Activated CD8-positive, alpha-beta memory T cell treated with anti-CD3 and anti-CD28 coated beads, Interleukin-2, amount 10 ng/mL, durations not matched to agents 7 days and 5 days (primary cell): ENCODE results near the gene PTPRE. TPM values are rescaled to one million over a fixed set of nuclear protein-coding genes. Genes with fewer than 3 reads are reported as not detected.
"Not testable (repeated sequence)": the region's sequence is repeated elsewhere in the genome, so short reads cannot be mapped to it uniquely, and the experiment has no call there.

Experiments
- ATAC-seq: fragments of 150-1000 bp; cut with Tn5 transposase; one replicate; pipeline ENCODE4 v1.10.0; 2021; ENCODE audit warnings: moderate library complexity
- CTCF ChIA-PET: fragments of 350-600 bp; sonication (Branson Sonifier 250); formaldehyde crosslinking; loops from one replicate; lab custom pipeline; 2021; ENCODE audit warnings: antibody characterized with exemption; lab: Charles Lee
- DNase-seq: peaks from one replicate; pipeline ENCODE4 v3.0.0-alpha.2; 2020
- H3K27ac Mint-ChIP-seq: one replicate; pipeline ENCODE4 v1.8.0; 2021; ENCODE audit warnings: mild to moderate bottlenecking, mixed read lengths
- H3K27me3 Mint-ChIP-seq: one replicate; pipeline ENCODE4 v1.8.0; 2021; ENCODE audit warnings: mixed read lengths
- H3K36me3 Mint-ChIP-seq: one replicate; pipeline ENCODE4 v1.8.0; 2021; ENCODE audit warnings: mild to moderate bottlenecking, mixed read lengths
- H3K4me1 Mint-ChIP-seq: one replicate; pipeline ENCODE4 v1.8.0; 2021; ENCODE audit warnings: mixed read lengths
- H3K4me3 Mint-ChIP-seq: one replicate; pipeline ENCODE4 v1.8.0; 2021; ENCODE audit warnings: mild to moderate bottlenecking, moderate library complexity, mixed read lengths
- H3K9me3 Mint-ChIP-seq: one replicate; pipeline ENCODE4 v1.8.0; 2022; ENCODE audit warnings: low read depth, mixed read lengths
- total RNA-seq, 2 experiments: library from RNA; stranded (reverse); gene quantifications; one replicate each; pipeline ENCODE4 v1.2.3, GENCODE V29; 2021

Gene PTPRE
- total RNA-seq, 2 experiments from 2014 or later = 16.5 to 27.1 TPM

DNA sequence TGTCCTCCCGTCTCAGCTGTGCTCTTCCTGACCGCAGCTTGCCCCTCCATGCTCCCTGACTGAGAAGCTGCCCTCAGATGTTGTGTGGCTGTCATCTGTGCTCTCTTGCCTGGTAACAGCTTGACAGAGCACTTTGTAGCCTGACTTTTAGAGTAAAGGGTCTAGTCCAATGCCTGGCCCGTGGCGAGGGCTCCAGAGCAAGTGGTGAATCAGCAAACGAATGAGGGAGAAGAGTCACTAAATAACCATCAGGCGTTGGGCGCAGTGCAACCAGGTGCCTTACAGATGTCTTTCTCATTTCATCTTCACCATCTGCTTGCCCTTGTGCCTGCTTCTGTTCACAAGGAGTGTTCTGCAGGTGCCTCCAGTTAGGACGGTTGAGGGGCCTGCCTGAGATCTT, 173.7 kb downstream of the PTPRE start:
- H3K27ac Mint-ChIP-seq = no peak overlapping the region
- H3K9me3 Mint-ChIP-seq = no peaks in the 10 kb centered on the region
- CTCF ChIA-PET = interaction anchor here (0.7 to 6.9 kb wide), 6 partner anchors 9 to 69 kb away, joined by 3 to 65 read pairs (median 4); no protein-coding TSS in a partner anchor
- DNase-seq = no peak
- peaks cover 10% of the 10 kb centered on the region for H3K36me3 Mint-ChIP-seq
- H3K4me3 Mint-ChIP-seq = no peak overlapping the region
- H3K27me3 Mint-ChIP-seq = no peaks in the 10 kb centered on the region
- no peak for ATAC-seq
- H3K4me1 Mint-ChIP-seq = no peaks in the 10 kb centered on the region

DNA sequence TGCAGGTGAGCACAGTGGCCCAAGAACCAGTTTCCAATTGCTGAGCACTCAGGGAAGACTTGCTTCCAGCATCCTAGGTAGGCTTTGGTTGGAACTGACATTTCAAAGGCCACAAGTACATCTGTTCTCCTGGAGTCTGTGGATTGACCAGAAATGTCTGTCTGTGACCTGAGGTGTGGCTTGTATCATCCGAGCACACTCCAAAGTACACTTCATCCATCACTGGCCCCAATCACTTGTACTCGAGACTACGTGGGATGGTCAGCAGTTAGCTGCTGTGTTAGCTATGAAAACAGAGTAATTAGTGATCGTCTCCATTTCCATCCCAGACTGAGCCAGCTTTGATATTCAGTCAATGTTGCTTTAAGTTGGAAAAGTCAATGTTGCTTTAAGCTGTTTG, 174.3 kb downstream of the PTPRE start:
- H3K36me3 Mint-ChIP-seq = peaks cover 8% of the 10 kb centered on the region
- no peaks in the 10 kb centered on the region for H3K9me3 Mint-ChIP-seq
- H3K4me1 Mint-ChIP-seq = no peaks in the 10 kb centered on the region
- no peak for DNase-seq
- no peak overlapping the region for H3K27ac Mint-ChIP-seq
- H3K4me3 Mint-ChIP-seq = no peak overlapping the region
- no peaks in the 10 kb centered on the region for H3K27me3 Mint-ChIP-seq
- no peak for ATAC-seq
- CTCF ChIA-PET = interaction anchor here (0.7 to 6.9 kb wide), 3 partner anchors 33 to 69 kb away, joined by 3 to 65 read pairs (median 4); no protein-coding TSS in a partner anchor

DNA sequence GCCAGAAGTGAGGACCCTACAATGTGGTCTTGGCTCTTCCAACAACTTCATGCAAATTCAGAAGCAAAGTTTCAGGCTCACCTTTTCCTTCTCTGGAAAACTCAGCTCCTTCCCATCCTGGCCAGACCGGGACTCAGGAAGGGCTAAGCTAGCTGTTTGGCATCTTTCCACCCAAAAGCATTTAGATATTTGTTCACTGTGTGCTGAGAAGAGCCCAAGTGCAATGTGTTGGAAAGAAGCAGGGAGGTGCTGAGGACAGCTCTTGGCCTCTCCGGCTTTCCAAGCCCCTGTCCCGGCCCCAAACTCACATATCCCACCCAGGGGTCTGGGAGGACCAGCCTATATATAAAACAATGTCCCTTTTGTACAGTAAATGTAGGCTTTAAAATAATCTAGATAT, 174.8 kb downstream of the PTPRE start:
- no peak for DNase-seq
- Mint-ChIP-seq H3K27ac (no peak overlapping the region), H3K4me3 (no peak overlapping the region), H3K36me3 (peaks cover 7% of the 10 kb centered on the region), H3K9me3 (no peaks in the 10 kb centered on the region), H3K4me1 (no peaks in the 10 kb centered on the region), H3K27me3 (no peaks in the 10 kb centered on the region)
- ATAC-seq = no peak
- CTCF ChIA-PET = interaction anchor here (0.7 to 6.9 kb wide), 4 partner anchors 33 to 70 kb away, joined by 3 to 65 read pairs (median 4); no protein-coding TSS in a partner anchor

DNA sequence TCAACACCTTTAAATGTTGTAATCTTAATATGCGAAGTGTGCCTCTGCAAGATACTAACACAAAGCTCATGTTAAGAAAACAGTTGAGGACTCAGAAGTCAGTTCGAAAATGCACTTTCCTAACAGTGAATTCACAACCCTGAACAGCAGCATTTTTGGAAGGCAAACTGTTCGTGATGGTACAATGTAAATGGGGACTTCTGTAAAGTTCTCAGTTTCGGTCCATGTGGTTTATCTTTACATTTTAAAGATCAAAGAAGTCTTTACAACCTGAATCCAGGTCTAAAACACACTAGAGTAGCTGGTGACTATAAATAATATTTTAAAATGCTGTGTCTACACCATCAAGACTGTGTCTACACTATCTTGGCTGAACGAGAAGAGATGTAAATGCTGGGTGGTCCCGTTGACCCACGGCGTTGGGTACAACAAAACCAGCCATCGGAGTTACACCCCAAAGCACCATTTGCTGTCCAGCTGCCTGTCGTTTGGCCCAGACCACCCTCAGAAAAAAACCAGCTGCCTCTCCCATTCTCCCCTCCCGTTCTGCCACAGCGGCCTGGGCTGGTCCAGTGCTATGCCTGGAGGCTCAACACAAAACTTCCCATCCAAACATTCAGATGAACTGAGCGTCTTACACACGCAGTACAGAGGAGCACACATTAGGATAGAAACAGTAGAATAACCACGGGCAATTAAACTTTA, 176.4 kb downstream of the PTPRE start:
- ATAC-seq (no peak), DNase-seq (no peak)
- H3K4me3 Mint-ChIP-seq = no peak overlapping the region
- CTCF ChIA-PET = interaction anchor here (1.0 to 6.9 kb wide), 5 partner anchors 11 to 127 kb away, joined by 3 to 65 read pairs (median 3); no protein-coding TSS in a partner anchor
- H3K9me3 Mint-ChIP-seq = no peaks in the 10 kb centered on the region
- H3K36me3 Mint-ChIP-seq = peaks cover 6% of the 10 kb centered on the region
- no peak overlapping the region for H3K27ac Mint-ChIP-seq
- H3K27me3 Mint-ChIP-seq = no peaks in the 10 kb centered on the region
- H3K4me1 Mint-ChIP-seq = peaks cover 9% of the 10 kb centered on the region

DNA sequence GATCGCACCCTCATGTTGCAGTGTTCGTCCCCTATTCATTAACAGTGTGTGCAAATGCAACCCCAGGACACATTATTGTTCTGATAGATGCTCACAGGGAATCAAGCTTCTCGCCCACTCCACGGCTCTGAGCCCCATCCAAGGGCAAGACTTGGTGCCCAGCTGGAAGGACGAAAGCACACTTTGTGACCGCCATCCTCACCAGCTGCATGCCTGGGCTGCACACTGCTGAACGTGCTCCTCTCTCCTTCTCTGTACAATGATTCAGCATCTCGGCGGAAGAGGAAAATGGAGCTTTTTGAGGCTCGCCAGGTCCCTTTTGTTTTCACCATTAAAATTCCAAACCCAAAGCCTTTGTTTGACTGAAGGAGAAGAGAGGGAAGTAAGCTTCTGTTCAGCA, 177.5 kb downstream of the PTPRE start:
- CTCF ChIA-PET = interaction anchor here (1.3 to 6.9 kb wide), 4 partner anchors 15 to 126 kb away, joined by 3 to 65 read pairs (median 4); no protein-coding TSS in a partner anchor
- ATAC-seq (no peak), DNase-seq (no peak)
- Mint-ChIP-seq H3K4me1 (peaks cover 12% of the 10 kb centered on the region), H3K9me3 (no peaks in the 10 kb centered on the region), H3K27me3 (no peaks in the 10 kb centered on the region), H3K27ac (no peak overlapping the region), H3K4me3 (no peak overlapping the region), H3K36me3 (peaks cover 4% of the 10 kb centered on the region)

DNA sequence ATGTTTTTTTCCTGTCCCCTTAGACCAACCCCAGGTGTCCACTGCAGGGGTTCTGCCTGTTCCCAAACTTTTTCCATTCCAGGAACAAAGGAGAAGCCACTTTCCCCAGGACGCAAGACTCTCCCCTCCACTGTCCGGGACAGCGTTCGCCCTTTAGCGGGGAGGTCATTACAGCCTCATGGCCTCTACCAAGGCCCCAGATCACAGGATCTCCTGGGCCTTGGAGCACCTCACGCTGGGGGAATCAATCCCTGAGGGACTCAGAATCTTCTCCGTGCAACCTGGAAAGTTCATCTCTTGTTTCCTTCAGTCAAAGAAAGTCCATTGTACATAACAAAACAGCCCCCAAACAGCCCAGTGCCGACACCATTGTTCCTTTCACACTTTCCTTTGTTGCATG, 178.1 kb downstream of the PTPRE start:
- H3K4me3 Mint-ChIP-seq = no peak overlapping the region
- peaks cover 12% of the 10 kb centered on the region for H3K4me1 Mint-ChIP-seq
- H3K9me3 Mint-ChIP-seq = no peaks in the 10 kb centered on the region
- ATAC-seq (no peak), DNase-seq (no peak)
- H3K36me3 Mint-ChIP-seq = peaks cover 2% of the 10 kb centered on the region
- no peaks in the 10 kb centered on the region for H3K27me3 Mint-ChIP-seq
- CTCF ChIA-PET = interaction anchor here (1.8 kb wide), 1 partner anchor 15 kb away, joined by 6 read pairs; no protein-coding TSS in a partner anchor
- no peak overlapping the region for H3K27ac Mint-ChIP-seq

DNA sequence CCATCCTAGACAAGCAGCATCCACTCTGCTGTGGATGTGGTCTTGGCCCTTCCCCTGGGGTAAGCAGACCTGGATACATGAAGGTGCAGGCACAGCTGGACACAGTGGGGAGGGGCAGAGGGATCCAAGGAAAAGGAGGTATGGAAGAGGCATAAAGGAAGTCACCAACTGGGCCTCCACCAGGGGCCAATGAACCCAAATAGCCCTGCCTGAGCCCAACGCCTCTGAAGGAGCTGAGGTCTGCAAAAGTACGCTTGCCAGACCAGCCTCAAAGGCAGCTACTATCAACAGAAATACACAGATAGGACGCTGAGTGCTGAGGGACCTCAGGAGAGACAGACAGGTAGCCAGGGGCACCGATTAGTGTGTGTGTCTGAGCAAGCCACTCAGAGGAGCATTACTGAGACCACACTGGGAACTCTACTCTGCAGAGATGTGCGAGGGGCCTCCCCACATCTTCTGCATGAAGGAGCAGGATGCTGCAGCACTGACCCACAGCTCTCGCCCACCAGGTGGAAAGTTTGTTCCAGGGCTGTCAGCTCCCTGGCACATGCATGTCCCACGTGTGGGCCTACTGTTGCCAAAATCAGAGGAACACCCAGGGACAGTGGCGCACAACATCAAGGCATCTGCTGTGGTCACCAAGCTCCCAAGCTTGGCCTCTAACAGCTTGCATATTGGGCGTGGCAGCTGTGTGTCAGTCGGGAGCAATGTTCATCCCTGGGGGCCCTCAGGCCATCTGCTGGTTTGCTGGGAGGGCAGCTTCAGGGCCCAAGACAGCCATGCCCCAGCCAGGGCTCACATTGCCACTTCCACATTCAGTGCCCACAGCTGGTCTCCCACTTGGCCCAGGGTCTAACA, 179.3 kb downstream of the PTPRE start:
- no peak overlapping the region for H3K4me3 Mint-ChIP-seq
- CTCF ChIA-PET = interaction anchor here (0.8 kb wide), 1 partner anchor 14 kb away, joined by 3 read pairs; no protein-coding TSS in a partner anchor
- peaks cover 2% of the 10 kb centered on the region for H3K36me3 Mint-ChIP-seq
- H3K27me3 Mint-ChIP-seq = no peaks in the 10 kb centered on the region
- H3K27ac Mint-ChIP-seq = no peak overlapping the region
- DNase-seq (no peak), ATAC-seq (no peak)
- H3K4me1 Mint-ChIP-seq = peaks cover 12% of the 10 kb centered on the region
- no peaks in the 10 kb centered on the region for H3K9me3 Mint-ChIP-seq

DNA sequence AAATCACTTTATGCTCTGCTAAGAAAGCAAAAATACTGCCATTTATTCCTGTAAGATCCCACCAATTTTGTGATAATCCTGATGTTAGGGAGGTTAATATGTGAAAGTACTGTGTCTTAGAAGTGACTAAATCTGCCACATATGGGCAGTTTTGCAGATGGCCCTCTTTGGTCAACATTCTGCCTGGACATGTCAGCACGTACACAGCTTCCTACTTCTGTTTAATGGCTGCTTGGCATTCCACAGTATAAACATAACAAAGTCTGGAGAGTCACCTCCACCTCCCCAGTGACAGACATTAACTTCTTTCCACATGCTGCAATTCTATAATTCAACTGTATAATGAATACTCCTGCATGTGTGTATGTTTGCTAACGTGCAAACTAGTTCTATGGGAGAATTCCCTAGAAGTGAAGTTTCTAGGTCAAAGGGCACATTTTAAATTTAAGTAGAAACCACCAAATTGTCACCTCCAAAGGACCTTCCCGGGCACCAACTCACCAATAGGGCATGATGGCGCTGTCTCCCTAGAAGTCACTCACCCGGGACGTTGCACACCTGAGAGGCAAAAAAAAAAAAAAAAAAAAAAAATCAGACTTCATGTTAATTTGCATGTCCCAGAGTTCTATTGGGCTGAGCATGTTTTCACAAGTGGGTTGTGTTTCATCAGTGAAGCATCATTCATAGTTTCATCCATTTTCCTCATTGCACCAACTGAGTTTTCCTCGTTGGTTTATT, 180.4 kb downstream of the PTPRE start:
- no peaks in the 10 kb centered on the region for H3K9me3 Mint-ChIP-seq
- peaks cover 2% of the 10 kb centered on the region for H3K36me3 Mint-ChIP-seq
- CTCF ChIA-PET = no interaction called here
- no peaks in the 10 kb centered on the region for H3K27me3 Mint-ChIP-seq
- H3K4me1 Mint-ChIP-seq = peaks cover 12% of the 10 kb centered on the region
- H3K27ac Mint-ChIP-seq = no peak overlapping the region
- no peak for ATAC-seq
- DNase-seq = no peak
- H3K4me3 Mint-ChIP-seq = no peak overlapping the region

DNA sequence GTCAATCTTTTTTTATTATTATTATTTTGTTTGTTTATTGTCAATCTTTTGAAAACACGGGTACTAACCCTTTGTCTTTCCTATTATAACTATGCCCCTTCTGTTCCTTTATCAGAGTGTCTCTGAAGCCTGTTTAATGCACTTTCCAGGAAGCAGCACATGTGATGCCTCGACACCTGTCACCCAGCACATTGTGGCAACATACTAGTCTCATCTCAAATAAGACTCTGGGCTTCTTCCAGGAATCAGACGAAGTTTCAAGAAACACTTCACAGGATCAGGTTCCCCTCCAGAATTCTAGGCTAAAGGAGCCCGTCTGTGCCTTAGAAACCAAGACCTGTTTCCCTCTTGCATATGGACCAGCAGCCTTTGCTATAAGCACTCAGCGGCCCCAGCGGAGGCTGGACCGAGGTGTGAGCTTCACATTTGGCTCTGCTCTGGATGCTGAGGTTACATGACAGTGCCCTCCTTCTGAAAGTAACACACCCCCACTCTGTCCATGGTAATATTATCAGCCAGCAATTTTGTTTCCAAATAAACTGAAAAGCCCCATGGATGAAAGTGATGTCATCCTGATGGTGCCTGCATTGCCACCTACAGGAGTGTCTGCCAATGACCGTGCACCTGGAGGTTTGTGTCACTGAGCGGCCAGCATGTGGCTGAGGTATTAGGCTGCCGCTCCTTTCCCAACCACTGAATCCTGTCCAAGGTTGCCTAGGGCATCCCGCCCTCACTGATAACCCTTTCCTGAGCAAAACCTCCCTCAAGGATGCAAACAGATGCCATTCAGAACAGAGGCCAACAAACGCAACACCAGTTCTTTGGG, 181.2 kb downstream of the PTPRE start:
- CTCF ChIA-PET = no interaction called here
- DNase-seq = no peak

DNA sequence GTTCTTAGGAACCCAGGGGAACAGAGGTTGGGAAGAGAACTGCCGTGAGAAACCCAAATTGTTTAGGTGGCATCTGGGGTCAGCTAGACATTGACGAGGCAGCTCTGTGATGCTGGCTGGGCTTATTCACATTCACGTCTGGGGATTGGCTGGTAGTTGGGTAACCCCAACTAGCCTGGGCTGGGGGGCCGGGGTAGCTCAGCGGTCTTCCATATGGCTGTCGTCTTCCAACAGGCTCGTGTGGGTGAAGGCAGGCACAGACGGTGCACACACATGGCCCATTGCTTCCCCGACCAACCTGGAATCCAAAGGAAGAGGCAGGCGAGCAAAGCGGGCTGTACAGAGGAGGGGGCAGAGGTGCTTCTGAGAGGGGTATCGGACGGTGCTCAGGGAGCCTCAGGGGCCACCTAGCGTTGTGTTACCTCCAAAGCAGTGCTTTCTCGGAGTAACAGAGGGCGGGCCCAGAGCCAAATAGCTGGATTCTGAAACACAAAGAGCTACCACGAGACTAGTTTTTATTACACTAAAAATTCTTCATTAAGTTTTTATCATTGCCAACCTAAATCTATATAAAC, 184.8 kb downstream of the PTPRE start:
- Mint-ChIP-seq H3K27me3 (no peaks in the 10 kb centered on the region), H3K4me1 (peaks cover 33% of the 10 kb centered on the region), H3K9me3 (no peaks in the 10 kb centered on the region), H3K4me3 (no peak overlapping the region), H3K36me3 (peaks cover 12% of the 10 kb centered on the region), H3K27ac (no peak overlapping the region)
- CTCF ChIA-PET = interaction anchor here (1.0 kb wide), 1 partner anchor 58 kb away, joined by 3 read pairs; no protein-coding TSS in a partner anchor
- no peak for DNase-seq
- no peak for ATAC-seq

More for the DNA sequence above, 181.2 kb downstream of the PTPRE start:
- H3K27me3 Mint-ChIP-seq = no peaks in the 10 kb centered on the region
- H3K36me3 Mint-ChIP-seq = peaks cover 2% of the 10 kb centered on the region
- ATAC-seq = peak; percentile 32
- H3K9me3 Mint-ChIP-seq = no peaks in the 10 kb centered on the region
- no peak overlapping the region for H3K4me3 Mint-ChIP-seq
- peaks cover 12% of the 10 kb centered on the region for H3K4me1 Mint-ChIP-seq
- no peak overlapping the region for H3K27ac Mint-ChIP-seq

DNA sequence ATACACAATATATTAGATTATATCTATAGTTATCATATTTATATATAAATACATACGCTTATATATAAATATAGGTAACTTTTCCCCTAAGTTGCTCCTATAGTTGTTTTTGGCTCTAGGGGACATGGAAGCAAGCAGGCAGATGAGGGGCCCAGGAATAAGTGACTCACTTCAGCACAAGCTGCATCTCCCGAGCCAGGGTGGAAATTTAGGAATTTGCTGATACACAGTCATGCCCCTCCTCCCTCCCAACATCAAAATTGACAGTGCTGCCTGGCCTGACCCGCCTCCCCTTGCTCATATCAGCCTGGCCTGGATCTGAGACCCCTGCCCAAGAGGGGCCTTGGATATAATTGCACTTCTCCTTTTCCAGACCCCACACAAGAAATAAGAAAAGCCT, 185.6 kb downstream of the PTPRE start:
- no peaks in the 10 kb centered on the region for H3K27me3 Mint-ChIP-seq
- ATAC-seq (no peak), DNase-seq (no peak)
- H3K4me1 Mint-ChIP-seq = peaks cover 39% of the 10 kb centered on the region
- CTCF ChIA-PET = no interaction called here
- H3K36me3 Mint-ChIP-seq = peaks cover 18% of the 10 kb centered on the region
- no peaks in the 10 kb centered on the region for H3K9me3 Mint-ChIP-seq
- no peak overlapping the region for H3K4me3 Mint-ChIP-seq
- no peak overlapping the region for H3K27ac Mint-ChIP-seq

DNA sequence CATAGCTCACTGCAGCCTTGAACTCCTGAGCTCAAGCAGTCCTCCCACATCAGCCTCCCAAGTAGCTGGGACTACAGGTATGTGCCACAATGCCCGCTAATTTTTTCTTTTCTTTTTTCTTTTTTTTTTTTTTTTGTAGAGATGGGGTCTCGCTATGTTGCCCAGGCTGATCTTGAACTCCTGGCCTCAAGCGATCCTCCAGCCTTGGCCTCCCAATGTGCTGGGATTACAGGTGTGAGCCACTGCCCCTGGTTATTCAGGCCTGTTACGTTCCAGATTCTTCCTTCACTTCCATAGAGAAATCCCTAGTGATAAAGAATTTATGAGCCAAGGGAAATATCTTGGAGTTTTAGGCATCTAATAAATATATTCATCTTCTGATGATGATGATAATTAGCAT, 187.7 kb downstream of the PTPRE start:
- ATAC-seq, H3K4me3 Mint-ChIP-seq, DNase-seq, H3K9me3 Mint-ChIP-seq, H3K27ac Mint-ChIP-seq, H3K27me3 Mint-ChIP-seq: not testable (repeated sequence)
- CTCF ChIA-PET = interaction anchor here (1.1 to 3.3 kb wide), 5 partner anchors 12 to 59 kb away, joined by 3 to 15 read pairs (median 5); no protein-coding TSS in a partner anchor
- peaks cover 38% of the 10 kb centered on the region for H3K36me3 Mint-ChIP-seq
- H3K4me1 Mint-ChIP-seq = peaks cover 43% of the 10 kb centered on the region
